ENCODE results near the gene LMAN1L.

The LMAN1L gene

DNA sequence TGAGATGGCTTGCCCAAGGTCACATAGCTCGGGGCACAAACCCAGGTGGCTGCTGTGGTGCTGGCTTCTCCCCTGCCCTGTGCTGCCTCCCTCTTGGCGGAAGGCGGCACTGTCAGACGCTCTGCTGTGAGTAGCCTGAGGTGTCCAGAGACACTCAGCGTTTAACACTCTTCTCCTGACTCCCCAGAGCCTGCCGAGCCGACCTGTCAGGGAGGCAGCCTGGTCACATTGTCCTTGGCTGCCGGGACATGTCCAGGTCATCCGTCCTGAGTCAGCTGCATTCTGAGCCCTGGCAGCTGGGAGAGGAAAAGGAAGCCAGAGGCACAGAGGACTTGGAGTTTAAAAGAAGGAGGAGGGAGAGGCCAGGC, 4.7 kb downstream of the LMAN1L start:
- no peak for DNase-seq

DNA sequence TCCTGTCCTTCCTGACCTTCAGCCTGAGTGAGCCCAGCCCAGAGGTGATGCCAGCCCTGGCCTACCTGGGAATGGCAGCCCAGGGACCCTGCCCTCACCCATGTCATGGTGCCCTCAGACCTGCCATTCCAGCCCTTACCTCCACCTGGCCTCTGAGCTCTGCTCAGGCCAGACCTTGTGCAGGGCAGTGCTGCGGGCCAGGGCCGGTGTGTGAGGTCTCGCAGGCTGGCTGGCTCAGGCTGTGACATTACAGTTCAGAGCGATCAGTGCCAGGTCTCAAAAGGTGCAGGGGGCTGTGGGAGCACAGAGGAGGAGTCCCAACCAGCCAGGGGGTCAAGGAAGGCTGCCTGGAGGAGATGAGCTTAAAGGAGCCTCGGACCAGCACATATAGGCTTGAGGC, 7.4 kb downstream of the LMAN1L start:
- no peak for DNase-seq

DNA sequence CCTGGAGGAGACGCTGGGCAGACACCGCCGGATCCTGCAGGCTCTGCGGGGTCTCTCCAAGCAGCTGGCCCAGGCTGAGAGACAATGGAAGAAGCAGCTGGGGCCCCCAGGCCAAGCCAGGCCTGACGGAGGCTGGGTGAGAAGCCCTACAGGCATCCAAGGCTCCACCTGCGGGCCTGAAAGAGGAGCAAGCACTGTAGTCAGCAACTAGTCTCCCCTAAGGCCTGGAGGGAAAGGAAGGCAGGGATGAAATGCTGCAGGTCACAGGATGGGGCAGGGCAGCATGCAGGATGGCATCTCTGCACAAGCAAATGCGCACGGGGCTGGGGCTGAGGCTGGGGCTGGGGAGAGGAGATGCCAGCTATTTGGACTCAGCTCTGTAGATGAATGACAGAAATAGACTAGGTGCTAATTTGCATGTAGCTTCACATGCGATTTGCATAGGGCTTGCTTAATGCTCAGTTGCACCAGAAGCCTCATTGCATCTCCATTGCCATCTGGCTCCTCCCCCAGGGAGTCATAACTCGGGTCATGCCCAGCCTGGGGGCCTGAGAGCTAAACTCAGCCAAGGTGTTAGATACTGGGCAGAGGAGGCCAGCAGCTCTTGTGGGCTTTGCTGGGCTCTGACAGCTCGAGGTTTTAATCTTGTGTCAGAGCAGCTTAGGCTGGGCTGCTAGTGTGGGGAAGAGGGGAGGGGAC, 8.6 kb downstream of the LMAN1L start:
- no peak for DNase-seq

DNA sequence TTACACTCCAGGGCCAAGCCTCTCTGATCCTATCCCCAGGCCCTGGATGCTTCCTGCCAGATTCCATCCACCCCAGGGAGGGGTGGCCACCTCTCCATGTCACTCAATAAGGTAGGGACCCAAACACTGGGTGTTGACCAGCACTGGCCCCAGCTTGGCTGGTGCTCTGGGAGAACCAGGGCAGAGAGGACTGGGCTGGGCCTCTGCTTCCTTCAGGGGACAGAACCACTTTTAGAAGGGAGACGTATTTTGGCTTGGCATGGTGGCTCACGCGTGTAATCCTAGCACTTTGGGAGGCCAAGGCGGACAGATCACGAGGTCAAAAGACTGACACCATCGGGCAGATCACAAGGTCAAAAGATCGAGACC, 9.1 kb downstream of the LMAN1L start:
- DNase-seq: no peak

DNA sequence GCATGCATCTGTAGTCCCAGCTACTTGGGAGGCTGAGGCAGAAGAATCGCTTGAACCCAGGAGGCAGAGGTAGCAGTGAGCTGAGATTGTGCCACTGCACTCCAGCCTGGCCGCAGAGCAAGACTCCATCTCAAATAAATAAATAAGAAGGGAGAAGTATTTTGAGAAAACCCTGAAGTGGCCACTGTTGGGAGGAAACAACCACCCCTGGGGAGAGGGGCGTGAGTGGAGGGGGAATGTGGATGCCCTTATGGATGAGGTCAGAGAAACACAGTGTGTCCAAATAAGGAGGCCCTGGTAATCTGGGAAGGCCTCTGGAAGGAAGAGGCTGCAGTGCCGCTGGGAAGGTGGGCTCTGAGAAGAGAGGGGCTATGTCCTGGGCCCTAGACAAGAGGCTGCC, 9.6 kb downstream of the LMAN1L start:
- DNase-seq: no peak

DNA sequence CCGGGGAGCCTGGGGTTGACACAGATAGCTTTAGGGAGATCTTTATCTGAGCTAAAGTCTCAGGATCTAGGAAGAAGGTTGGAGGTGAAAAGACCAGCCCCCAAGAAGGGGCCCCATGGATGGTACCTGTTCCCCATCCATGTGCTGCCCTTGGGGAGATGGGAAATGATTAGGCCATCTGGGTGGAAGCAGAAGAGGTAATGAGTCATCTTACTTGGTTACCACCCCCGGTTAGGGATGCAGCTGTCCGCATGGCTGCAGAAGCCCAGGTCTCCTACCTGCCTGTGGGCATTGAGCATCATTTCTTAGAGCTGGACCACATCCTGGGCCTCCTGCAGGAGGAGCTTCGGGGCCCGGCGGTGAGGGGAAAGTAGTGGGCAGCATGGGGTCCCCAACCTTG, 10.7 kb downstream of the LMAN1L start:
- no peak for DNase-seq

DNA sequence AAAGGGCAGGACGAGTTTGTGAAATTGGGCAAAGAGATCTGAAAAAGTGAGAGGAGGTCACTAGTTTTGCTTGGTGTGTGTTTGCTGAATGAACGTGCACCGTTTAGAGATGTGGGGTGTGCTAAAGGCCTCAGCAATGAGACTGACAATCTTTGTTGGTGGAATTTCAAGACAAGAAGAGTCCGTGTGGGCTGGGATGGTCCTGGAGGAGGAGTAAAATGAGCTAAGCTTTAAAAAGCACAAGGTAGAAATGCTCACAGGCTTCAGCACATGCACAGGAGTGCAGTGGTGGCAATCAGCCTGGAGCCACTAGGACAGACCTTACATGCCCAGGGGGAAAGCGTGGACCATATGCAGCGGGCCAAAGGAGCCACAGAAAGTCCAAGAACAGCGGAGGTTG, 12.3 kb downstream of the LMAN1L start:
- DNase-seq: no peak

DNA sequence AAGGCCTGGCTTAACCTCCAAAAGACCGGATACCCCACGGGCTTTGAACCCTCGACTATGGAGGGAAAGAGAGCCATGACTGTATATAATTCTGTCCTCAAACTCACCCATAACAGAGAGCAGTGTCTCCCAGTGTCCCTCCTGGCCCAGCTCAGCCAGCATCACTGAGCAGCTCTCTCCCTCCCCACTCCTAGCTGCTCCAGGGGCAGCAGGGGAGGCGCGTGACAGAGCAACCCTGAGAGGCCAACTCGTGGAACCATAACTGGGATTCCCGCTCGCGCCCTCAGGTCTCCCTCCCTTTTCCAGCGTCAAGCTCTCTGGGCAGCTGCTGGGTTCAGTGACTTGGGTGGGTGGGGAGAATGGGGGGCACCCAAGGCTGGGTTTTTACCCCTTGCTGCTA, 13.2 kb downstream of the LMAN1L start:
- no peak for DNase-seq

DNA sequence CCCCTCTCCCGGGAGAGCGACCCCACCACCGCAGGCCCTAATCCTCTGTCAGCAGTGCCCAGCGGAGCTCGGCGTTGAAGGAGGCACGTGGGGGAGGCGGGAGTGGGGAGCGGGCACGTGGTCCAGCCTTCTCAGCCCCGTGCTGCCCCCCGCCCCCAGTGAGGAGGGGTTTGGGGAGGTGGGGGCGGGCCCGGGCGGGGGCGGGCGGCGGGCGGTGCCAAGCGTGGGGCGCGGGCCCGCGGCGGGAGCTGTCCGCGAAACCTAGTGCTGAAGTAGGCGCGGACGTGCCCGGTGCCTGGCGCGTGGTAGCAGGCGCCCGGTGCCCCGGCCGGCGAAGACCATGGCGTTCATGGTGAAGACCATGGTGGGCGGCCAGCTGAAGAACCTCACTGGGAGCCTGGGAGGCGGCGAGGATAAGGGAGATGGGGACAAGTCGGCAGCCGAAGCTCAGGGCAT, 13.8 kb downstream of the LMAN1L start, which contains the start of gene CPLX3:
Gene CPLX3, plus strand, starts transcription at position 264 of the 456 bp plus-strand sequence. Its CDS starts 77 bp downstream, at position 341.
- no peak for DNase-seq

DNA sequence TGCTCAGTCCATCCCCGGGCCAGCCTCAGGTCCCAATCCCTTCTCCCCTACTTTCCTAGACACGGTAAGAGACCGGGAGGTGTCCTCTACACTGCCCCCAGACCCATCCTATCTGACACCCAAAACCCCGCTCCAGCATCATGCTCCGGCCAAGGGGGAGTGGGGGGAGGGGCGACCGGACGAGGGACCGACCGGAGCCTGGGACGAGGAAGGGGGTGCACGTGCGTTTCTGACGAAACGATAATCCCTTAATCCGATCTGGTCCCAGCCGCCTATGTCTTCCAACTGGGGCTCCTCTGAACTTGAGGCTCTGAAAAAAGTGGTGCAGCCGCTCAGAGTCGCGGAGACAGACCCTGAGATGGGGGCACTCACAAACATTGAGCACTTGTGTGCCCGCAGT, 14.3 kb downstream of the LMAN1L start:
- no peak for DNase-seq

DNA sequence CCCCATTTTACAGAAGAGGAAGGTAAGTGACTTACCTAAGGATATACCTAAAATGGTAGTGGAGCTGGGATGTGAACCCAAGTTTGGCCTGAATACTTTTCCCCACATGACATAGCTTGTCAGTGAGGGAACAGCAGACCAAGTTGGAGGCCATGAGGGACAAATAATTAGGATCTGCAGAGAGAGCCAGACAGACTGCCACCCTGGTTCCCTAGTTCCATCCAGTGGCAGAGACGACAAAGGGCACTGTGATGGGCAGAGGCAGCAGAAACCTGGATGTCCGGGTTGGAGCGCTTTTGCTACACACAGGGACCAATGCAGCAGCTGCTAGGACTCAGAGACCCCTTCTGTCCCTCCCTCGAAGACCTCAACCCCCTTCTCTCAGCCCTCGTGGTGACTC, 15.0 kb downstream of the LMAN1L start:
- DNase-seq: no peak

DNA sequence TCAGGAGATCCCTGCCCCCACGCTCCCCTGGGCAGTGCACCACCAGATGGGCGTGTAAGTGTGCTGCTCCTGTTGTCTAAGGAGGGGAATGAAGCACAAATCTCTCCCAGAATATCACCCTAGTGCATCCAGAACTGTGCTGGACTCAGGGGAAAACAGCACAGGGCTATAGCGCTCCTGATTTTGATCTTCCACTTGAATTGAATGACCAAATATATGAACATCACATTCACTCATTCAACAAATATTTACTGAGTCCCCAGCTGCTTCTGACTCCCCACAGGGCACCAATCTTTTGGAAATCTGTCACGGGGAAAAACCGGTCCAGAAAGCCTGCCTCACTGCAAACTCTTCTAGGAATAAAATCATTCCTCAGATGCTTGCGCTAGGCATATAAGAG, 16.2 kb downstream of the LMAN1L start:
- DNase-seq: no peak

DNA sequence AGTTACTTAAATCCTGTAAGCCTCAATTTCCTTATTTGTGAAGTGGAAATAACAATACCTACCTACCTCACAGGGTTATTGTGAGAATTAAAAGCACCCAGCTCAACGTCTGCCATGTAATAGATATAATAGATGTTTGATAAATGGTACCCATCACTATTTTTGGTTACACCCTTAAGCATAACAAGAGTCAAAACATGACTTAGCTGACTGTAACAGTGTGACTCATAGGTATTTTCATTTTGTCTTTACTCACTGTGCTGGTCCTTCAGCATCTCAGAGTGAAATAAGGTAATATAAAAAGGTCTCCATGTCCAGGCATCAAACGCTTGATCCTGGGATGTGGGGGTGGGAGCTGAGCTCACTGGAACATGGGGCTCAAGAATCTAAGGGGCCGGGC, 16.9 kb downstream of the LMAN1L start:
- no peak for DNase-seq

DNA sequence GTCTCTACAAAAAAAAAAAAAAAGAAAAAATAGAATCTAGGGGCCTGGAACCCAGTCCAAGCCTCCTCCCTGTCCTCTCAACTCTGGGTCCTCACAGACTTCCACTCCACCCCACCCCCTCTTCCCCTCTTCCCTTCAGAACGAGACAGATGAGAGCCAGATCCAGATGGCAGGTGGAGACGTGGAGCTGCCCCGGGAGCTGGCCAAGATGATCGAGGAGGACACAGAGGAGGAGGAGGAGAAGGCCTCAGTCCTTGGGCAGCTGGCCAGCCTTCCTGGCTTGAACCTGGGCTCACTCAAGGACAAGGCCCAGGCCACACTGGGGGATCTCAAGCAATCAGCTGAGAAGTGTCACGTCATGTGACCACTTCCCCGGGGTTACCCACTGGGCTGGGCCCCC, 17.4 kb downstream of the LMAN1L start:
- no peak for DNase-seq

DNA sequence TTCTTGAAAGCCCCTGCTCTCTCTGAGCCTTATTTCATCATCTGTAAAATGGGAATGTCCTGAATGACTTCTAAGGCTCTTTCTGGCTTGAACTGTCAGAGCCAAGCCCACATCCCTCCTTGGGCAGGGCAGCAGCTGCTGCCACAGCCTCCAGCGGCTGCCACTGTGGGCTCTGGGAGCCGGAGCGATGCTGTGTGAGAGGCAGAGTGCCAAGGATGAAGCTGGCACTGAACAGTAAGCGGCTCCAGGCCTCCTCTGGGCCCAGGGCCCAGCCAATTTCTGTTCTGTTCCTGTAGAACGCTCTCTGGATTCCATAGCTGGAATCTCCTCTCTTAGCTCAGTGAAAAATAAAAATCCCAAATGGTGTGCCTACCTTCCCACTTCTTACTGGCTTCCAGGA, 18.2 kb downstream of the LMAN1L start:
- no peak for DNase-seq

DNA sequence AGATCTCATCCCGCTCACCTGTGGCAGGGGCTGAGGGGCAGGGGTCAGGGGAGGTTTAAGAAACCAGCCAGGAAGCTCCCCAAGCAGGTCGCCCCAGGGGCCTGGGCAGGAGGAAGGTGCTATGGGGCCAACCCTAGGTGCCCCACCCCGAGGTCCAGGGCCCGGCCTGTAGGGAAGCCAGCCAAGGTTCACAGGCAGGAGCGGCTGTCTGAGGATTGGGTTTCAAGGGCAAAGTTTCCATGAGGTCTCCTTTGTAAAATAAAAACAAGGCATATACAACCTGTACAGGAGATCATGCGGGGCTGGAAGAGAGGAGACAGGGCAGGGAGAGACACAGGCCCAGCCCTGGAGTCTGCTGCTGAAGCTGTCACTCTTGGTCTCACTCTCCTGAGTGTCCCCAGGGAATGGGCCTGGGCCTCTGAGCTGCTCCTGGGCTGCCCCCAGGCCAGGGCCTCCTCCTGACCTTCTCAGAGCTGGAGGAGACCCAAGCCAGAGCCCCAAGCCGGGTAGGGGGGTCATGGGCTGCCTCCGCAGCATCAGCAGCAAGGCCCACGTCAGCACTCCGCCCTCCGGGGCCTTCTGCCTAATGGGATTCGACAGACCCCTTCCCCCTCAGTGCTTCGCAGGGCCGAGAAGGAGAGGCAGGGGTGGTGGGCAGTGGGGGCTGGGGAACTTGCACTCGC, 19.3 kb downstream of the LMAN1L start:
- no peak for DNase-seq

DNA sequence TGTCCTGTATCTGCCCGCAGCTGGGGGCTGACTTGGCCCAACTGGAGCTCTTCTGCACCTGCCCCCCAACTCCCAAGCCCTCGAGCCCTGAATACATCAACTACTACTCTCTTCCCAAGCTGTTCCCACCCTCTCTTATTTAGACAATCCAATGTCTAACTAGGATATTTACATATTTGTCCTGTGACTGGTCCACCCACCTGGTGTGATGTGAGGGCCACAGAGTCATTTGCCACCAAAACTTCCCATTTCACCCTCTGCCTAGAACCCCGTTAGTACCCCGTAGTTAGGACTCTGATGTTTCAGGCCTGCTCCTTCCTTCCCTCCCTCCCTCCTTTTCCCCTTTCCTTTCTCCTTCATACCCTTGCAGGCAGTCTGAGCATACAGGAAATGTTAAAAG, 20.2 kb downstream of the LMAN1L start:
- DNase-seq: no peak

DNA sequence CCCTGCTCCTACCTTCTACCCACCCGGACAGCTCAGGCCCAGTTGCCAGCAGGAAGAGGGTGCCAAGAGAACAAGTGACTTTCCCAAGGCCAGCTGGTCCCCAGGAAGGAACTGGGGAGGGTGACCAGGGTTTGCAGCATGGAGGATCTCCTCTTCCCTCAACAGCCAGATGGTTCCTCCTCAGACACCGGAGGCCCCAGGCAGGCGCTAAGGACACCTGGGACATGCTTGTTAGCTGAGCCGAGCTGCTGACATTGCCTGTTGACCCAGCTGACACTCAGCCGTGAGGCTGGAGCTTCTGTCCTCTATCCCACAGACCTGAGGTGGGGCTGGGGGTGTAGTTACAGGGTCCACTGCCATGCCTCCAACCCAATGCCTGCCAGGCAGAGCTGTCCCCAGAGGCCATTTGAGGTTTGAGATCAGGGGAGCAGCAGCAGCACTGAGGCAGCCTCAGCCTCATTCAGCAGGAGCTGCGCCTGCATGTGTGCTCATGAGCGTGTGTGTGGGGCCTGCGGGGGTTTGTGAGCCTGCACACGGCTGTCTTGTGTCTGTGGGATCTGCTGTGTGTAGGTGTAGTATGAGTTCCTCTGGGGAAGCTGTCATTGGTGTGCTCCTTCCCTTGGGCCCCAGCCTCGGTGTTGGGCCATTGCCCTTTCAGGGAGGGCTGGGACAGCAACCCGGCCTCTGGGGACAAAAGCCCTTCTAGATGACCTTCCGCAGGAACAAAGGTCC, 20.9 kb downstream of the LMAN1L start:
- no peak for DNase-seq

DNA sequence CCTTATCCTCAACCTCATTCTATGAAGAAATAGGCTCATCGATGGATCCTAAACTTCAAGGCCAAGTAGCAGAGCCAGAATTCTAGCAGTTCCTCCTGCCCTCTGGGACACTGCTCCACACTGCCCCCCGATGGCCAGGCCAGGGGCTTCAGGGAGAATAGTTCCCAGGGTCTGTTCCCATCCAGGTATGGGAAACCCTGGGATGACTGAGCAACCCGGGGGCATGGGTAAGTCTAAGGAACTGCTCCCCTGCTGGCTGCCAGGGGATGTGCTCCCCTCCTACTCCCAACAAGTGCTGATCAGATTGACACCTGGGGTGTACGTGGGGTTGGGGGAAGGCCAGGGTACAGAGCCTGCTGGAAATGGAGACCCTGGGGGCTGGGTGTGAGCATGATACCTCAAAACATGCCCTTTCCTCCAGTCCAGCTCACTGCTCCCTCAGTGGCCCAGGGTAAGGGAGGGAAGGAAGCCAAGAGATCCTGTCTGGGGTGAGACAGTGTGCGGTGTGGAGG, 22.7 kb downstream of the LMAN1L start:
- DNase-seq: peak in 1 of 2 experiments; percentile 4

DNA sequence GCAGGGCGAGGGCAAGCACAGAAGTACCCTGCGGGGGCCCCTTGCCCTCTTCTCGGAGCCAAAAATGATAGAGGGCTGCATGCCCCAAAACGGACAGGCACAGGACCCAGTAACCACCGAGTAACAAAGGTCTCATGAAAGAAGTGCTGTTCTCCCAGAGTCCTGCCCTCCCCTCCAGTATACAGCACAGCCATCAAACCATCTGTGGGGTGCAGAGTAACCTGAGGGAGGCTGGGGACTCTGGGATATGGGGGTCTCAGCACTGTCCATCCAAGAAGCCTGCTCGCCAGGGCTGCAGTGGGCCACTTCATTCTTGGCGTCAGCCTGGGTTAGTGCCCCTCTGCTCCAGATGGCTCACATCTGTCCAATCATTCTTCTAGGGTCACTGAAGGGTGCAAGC, 24.2 kb downstream of the LMAN1L start:
- DNase-seq: no peak

DNA sequence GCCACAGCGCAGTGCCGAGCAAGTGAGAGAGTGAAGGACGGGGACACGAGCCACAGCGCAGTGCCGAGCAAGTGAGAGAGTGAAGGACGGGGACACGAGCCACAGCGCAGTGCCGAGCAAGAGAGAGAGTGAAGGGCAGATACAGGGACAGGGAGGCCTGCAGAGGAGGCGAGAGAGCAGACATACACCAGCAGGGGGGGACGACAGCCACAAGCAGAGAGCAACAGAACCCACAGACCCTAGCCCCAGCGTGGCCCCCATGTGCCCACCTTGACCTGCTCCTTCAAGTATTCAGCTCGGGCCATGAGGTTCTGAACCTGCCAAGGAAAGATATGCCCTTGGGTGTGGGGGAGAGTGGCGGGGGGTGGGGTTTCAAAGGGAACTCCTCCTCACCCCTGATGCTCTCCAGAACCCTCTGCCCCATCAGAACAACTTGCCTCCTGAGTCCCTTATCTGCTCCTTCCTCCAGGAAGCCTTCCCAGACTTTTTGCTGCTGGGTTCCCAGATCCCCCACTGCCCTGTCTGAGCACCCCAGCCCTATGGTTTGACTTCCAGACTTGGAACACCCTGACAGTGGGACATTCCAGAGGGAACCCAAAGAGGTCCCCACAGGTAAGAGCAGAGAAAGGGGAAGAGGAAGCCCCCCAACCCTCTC, 25.0 kb downstream of the LMAN1L start:
- DNase-seq: no peak

DNA sequence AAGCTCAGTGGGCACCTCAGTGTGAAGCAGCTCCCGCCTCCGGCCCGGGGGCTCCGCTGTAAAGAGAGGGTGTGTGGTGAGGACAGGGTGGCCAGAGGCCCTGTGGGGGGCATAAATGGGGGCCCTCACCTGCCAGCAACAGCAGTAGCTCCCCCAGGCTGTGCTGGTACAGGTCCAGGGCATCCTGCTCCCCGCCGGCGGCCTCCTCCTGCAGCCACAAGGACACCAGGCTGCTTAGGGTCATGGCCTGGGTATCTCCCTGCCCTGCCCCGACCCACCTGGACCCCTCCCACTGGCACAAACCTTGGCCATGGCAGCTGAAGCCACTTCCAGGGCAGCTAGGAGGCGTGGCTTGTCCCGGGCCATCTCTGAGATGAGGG, 25.5 kb downstream of the LMAN1L start:
- no peak for DNase-seq

DNA sequence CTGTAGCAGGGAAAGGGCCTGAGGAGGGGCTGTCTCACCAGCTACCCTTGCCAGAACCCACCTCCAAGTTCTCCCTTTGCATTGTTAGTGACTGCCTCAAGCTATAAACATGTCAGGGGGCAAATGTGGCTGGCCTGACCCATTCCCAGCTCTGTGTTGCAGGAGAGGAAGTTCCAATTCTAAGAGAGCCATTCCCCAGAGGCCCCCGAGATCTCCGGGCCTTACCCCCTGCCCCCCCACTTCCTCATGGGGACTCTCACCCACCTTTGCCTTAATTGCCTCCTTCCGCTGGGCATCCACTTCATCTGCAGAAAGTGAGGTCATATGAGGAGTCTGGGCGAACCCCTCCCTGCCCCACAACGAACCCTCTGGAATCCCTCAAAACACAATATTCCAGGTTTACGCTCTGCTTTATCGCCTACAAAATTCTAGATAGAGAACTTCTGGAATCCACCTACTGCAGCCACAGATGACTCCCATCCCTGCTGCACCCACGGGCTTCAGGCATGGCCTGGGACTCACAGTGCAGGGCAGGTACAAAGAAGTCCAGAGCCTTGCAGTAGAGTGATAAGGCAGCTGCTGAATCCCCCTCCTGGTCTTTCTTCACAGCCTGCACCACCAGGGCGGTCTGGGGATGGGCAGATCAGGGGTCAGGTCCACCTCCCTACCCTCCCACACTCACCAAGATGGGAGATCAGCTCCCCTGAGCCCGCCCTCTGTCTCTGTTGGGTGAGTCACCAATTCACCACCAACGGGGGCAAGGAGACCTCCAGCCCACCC, 26.3 kb downstream of the LMAN1L start:
- no peak for DNase-seq
